ENCODE data around the gene KPNA2.
"Not testable (repeated sequence)": the region's sequence is repeated elsewhere in the genome, so short reads cannot be mapped to it uniquely, and the experiment has no call there.

GRCh38 chr17:68081305-68082265, 46.0 kb downstream of the KPNA2 start:
- TF ChIP-seq CTCF, POLR2A (IDR thresholded peaks at IDR 0.05): not testable (repeated sequence)

Measured in adrenal gland (tissue), 5 donors.